ENCODE measurements around the gene CSNK1D.
"Not testable (repeated sequence)": the region's sequence is repeated elsewhere in the genome, so short reads cannot be mapped to it uniquely, and the experiment has no call there.

CSNK1D gene

DNA sequence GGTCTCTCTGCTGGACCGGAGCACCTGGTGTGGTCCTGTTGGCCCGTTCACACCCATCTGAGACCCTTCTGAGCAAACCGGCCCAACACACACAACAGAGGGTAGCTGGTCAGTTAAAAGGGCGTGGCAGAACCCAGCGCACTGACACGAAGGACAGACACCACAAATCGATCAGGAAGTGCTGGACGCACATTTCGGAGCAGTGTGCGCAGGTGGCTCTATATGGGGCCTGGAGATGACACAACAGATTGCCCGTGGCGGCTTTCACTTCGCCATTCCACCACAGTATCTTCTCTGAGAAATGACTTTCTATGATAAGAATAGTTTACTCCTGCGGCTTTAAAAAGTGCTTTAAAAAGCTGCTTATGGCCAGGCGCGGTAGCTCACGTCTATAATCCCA is 73.4 kb downstream of the CSNK1D start:
- TF ChIP-seq, protein P1, sequence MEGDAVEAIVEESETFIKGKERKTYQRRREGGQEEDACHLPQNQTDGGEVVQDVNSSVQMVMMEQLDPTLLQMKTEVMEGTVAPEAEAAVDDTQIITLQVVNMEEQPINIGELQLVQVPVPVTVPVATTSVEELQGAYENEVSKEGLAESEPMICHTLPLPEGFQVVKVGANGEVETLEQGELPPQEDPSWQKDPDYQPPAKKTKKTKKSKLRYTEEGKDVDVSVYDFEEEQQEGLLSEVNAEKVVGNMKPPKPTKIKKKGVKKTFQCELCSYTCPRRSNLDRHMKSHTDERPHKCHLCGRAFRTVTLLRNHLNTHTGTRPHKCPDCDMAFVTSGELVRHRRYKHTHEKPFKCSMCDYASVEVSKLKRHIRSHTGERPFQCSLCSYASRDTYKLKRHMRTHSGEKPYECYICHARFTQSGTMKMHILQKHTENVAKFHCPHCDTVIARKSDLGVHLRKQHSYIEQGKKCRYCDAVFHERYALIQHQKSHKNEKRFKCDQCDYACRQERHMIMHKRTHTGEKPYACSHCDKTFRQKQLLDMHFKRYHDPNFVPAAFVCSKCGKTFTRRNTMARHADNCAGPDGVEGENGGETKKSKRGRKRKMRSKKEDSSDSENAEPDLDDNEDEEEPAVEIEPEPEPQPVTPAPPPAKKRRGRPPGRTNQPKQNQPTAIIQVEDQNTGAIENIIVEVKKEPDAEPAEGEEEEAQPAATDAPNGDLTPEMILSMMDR (conservative IDR thresholded peaks at IDR 0.05) = no peak
- peak overlapping the region; percentile 38 for H3K27ac ChIP-seq

DNA sequence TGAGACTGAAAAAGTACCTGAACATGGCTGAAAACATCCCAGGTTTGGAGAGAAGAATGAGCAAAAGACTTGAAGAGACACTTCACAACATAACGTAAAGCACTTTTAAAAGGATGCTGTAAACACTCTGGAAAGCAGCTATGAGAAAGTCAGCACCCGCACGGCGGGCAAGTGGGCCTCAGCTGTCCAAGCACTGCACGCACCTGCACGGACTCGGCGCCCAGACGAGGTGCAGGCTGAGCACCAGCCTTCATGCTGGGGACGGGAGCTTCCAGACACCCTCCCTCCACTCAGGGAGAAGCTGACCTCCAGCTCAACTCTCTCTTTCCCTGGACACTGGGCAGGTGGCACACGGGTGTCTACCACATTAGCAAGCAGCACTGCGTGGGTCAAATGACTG is 74.0 kb downstream of the CSNK1D start:
- H3K27ac ChIP-seq = no peak overlapping the region
- TF ChIP-seq, protein P1 (conservative IDR thresholded peaks at IDR 0.05) = no peak

GRCh38 chr17:82198092-82198491 is 75.4 kb downstream of the CSNK1D start:
- no peak overlapping the region for H3K27ac ChIP-seq
- TF ChIP-seq, protein P1 (conservative IDR thresholded peaks at IDR 0.05) = no peak

DNA sequence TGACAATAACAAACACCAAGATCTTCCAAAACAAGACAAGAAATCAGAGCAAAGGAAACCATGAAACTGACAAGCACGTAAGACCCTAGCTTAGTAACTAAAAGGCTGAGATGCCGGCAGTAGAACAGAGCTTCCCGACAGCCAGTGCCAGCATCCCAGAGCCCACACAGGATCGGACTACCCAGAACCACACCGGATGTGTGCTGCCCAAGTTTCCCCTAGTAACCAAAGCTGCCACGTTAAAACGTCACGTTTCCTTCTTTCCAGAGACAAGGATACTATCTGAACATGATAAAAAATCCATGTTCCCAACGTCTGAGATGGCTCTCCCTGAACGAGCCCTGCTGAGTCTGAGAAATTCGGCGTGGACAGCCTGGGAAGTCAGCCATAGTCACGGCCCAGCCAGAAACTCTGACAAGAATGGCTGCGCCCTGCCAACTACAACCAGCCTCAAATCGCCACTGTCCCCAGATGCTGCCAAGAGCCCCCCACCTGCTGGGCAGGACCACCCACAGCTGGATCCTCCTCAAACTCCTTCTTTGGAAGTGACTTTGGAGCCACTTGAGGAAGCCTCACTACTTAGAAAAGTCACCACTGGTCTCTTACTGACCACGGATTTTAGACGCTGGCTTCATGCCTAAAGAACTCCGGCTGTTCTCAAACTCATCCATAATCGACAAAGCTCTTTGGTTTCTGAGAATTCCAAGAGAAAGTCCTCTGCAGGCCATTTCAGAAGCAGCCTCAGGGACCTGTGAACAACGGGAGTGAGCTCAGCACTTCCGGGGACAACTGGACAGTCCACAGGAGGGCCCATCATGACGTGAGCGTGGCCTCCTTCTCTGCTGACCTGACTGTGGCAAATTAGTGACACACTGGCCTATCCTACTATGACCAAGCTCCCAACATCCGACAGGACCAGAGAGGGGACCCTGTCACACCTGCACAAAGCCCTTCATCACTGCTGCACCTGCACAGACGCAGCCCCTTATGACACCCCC is 77.5 kb downstream of the CSNK1D start:
- TF ChIP-seq, protein P1 (conservative IDR thresholded peaks at IDR 0.05) = no peak
- no peak overlapping the region for H3K27ac ChIP-seq

GRCh38 chr17:82194765-82195164 is 78.7 kb downstream of the CSNK1D start:
- no peak overlapping the region for H3K27ac ChIP-seq
- TF ChIP-seq, protein P1 (conservative IDR thresholded peaks at IDR 0.05) = no peak

GRCh38 chr17:82193520-82194220 is 79.8 kb downstream of the CSNK1D start:
- TF ChIP-seq, protein P1 (conservative IDR thresholded peaks at IDR 0.05) = no peak
- no peak overlapping the region for H3K27ac ChIP-seq

- not testable (repeated sequence) for H3K27ac ChIP-seq
Observed at GRCh38 chr17:82193050-82193449, 80.5 kb downstream of the CSNK1D start.

Measured in VCaP (cell line).